Measurements from ENCODE around the gene CADPS.

DNA sequence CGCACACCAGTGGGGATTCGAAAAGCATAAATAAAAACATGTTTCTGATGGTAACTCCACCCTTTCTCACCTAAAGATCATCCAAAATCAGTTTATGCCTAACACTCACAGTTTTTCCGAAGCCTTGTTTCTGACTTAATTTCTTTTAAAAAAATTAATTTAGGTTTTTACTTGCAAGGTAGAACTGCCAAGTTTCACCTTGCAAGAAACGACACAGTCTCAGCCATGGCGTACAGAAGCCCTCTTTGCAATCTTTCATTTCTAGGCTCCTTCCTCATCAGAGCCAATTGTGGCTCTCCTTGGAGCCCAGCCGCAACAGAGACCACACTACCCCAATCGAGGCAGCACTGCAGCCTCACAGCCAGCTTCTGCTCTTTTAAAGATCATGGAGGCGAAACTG, 470.9 kb downstream of the CADPS start:
- TF ChIP-seq, protein P1, sequence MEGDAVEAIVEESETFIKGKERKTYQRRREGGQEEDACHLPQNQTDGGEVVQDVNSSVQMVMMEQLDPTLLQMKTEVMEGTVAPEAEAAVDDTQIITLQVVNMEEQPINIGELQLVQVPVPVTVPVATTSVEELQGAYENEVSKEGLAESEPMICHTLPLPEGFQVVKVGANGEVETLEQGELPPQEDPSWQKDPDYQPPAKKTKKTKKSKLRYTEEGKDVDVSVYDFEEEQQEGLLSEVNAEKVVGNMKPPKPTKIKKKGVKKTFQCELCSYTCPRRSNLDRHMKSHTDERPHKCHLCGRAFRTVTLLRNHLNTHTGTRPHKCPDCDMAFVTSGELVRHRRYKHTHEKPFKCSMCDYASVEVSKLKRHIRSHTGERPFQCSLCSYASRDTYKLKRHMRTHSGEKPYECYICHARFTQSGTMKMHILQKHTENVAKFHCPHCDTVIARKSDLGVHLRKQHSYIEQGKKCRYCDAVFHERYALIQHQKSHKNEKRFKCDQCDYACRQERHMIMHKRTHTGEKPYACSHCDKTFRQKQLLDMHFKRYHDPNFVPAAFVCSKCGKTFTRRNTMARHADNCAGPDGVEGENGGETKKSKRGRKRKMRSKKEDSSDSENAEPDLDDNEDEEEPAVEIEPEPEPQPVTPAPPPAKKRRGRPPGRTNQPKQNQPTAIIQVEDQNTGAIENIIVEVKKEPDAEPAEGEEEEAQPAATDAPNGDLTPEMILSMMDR (conservative IDR thresholded peaks at IDR 0.05; ENCODE audit: low read depth, low read length), result no peak
- TF ChIP-seq EZH2 (IDR thresholded peaks at IDR 0.05; ENCODE audit: borderline replicate concordance, low read depth, low read length, poor library complexity, severe bottlenecking), result no peak

Measured in A673 (cell line).